Measurements from ENCODE around the gene SLC17A7.
A peak's percentile ranks its signal among the peaks of the same experiment; 100 is the strongest.
"Not testable (repeated sequence)": the region's sequence is repeated elsewhere in the genome, so short reads cannot be mapped to it uniquely, and the experiment has no call there.

The SLC17A7 gene

GRCh38 chr19:49469828-49470614 is 28.7 kb upstream of the SLC17A7 start:
- DNase-seq, result no peak

DNA sequence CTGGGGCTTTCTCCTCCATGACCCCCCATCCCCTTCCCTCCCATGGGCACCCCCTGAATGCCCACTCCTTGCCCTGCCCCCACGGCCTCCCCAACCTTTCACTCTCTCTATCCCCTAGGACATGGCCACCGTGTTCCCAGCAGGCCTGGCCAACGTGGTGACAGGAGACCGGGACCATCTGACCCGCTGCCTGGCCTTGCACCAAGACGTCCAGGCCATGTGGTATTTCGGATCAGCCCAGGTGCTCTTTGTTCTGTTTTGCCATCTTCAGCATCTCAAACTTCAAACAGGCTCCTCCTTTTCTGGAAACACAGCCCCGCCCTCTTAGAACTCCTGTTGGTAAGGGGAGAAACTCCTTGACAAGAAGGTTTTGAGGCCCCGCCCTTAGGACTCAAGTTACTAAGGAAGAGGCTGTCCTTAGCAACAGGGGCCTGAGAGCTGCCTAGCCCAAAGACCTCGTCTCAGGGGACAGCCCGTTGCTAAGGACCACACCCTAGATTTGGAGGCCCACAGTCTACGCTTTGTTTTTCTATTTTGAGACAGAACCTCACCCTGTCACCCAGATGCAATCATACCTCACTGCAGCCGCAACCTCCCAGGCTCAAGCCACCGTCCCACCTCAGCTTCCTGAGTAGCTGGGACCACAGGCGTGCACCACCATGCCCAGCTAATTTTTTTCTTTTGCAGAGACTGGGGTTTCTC is 27.6 kb upstream of the SLC17A7 start:
- DNase-seq, result peak in 1 of 2 experiments; percentile 27

DNA sequence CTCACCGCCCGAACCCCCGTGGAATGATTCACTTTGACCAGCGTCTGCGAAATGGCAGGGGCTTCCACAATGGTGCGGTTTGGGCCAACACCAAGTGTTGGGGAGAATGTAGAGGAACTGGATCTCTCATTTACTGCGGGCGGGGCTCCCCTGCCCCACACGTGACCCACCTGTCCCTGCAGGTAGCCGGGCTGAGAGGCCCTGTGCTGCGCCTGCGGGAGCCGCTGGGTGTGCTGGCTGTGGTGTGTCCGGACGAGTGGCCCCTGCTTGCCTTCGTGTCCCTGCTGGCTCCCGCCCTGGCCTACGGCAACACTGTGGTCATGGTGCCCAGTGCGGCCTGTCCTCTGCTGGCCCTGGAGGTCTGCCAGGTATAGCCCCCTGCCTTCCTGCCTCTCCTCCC is 26.9 kb upstream of the SLC17A7 start:
- DNase-seq, result no peak

- no peak for DNase-seq
These were observed 24.0 kb upstream of the SLC17A7 start for GRCh38 chr19:49465371-49465770.

- no peak for DNase-seq
These were observed 22.8 kb upstream of the SLC17A7 start for GRCh38 chr19:49463960-49464740.

DNA sequence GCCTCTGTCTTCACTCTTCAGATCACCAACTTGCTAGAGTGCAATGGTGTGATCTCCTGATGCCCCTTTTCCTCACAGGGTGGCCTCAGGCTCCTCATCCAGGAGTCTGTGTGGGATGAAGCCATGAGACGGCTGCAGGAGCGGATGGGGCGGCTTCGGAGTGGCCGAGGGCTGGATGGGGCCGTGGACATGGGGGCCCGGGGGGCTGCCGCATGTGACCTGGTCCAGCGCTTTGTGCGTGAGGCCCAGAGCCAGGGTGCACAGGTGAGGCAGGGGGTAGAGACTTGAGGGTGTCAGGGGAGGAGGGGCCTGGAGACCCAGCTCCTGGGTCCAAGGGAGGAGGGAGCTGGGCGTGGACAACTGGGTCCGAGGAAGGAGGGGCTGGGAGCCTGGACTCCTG is 21.2 kb upstream of the SLC17A7 start:
- DNase-seq, result no peak

DNA sequence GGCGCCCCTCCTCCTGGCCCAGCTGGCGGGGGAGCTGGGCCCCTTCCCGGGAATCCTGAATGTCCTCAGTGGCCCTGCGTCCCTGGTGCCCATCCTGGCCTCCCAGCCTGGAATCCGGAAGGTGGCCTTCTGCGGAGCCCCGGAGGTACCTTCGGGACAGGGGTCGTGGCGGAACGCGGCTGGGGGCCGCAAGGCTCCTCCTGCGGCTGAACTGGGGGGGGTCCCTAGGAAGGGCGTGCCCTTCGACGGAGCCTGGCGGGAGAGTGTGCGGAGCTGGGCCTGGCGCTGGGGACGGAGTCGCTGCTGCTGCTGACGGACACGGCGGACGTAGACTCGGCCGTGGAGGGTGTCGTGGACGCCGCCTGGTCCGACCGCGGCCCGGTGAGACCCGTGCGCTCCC is 20.3 kb upstream of the SLC17A7 start:
- no peak for DNase-seq

DNA sequence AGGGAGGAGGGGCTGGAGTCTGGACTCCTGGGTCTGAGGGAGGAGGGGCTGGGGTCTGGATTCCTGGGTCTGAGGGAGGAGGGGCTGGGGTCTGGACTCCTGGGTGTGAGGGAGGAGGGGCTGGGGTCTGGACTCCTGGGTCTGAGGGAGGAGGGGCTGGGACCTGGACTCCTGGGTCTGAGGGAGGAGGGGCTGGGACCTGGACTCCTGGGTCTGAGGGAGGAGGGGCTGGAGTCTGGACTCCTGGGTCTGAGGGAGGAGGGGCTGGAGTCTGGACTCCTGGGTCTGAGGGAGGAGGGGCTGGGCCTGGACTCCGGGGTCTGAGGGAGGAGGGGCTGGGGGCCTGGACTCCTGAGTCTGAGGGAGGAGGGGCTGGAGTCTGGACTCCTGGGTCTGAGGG is 19.8 kb upstream of the SLC17A7 start:
- DNase-seq, result not testable (repeated sequence)

- DNase-seq, result no peak
These were observed 18.1 kb upstream of the SLC17A7 start for GRCh38 chr19:49459388-49459787.

DNA sequence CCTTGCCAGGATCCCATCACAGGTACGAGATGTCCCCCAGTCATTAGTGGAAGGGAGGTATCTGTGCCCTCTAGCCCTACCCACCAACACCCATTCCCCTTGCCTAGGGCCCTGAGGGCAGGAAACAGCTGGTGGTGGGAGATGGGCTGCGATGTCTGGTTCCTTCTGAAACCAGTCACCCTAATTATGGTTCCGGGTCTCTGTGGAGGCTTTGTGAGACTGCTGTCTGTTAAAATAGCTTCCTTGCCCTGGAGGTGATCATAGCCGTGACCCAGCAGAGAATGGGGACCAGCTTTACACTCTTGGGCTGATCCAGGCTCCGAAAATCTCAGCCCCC is 17.2 kb upstream of the SLC17A7 start:
- DNase-seq, result no peak

GRCh38 chr19:49456326-49456725 is 15.0 kb upstream of the SLC17A7 start:
- no peak for DNase-seq

- no peak for DNase-seq
These were observed 14.4 kb upstream of the SLC17A7 start for GRCh38 chr19:49455773-49456172.

GRCh38 chr19:49453757-49454240 is 12.5 kb upstream of the SLC17A7 start:
- DNase-seq, result no peak

DNA sequence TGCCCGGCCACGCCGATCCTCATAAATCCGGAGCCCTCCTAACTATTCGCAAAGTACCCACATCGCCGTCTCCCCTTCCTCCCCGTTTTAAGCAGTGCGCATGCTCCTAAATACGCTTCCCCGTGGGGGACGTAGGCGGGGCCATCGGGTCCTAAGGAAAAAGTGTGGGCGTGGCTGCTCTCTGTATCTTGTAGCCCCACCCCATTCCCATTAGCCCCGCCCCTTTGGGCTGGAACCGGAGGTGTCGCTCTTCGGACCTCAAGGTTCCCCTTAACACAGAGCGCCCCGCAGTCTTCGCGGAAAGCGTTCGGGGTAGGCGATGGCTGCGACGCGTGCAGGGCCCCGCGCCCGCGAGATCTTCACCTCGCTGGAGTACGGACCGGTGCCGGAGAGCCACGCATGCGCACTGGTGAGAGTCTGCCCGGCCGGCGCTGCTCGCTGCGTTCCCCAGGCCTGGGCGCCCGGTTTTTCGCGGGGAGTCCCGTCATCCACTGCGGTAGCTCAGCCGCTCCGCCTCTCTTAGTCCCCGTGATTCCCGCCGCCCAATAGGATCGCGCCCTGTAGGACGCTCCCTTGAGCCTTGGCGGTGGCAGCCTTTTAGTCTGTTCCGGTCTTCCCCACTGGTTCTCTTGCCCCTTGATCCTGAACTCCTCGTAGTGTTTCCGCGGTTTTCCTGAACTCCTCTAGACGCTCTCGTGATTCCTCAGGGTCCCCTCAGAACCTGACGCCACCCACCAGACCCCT is 11.9 kb upstream of the SLC17A7 start, which contains the start of gene ALDH16A1:
ALDH16A1 (plus strand) TSS at position 213 of the 744 bp plus-strand sequence; CDS start at position 320, 107 bp downstream.
- peak; percentile 97 to 98 for DNase-seq

DNA sequence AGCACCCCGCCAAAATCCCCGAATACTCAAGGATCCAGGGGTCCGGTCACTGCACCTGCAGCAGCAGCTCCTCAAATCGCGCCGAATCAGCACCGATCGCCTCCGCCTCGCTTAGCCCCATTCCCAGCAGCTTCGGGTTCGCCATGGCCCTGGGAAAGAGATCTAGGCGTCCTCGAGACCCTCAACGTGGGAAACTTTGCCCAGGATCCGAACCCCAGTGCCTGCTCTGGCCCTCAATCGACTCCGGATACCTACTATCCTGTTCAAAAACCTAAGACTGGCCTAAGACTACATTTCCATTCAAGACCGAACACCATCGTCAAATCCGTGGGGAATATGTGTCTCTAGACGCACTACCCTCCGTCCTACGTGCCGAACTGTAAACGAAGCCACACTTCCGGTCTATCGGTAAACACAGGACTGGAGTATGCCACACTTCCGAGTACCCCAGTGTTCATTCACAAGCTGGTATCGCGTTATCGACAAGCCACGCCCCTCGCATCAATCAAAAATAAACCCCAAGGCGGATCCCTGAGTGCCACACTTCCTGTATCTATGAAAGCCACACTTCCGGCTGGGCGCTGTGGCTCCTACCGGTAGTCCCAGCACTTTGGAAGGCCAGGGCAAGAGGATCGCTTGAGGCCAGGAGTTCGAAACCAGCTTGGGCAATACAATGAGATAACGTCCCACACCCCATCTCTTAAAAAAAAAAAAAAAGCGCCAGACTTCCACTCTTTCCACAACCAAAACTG is 10.3 kb upstream of the SLC17A7 start, which contains the start of gene PIH1D1:
PIH1D1 (minus strand) TSS at position 385 of the 752 bp plus-strand sequence; CDS start at position 145, 240 bp downstream.
- DNase-seq, result peak; percentile 98 to 99

- no peak for DNase-seq
These were observed 9.1 kb upstream of the SLC17A7 start for GRCh38 chr19:49450405-49450804.

- no peak for DNase-seq
These were observed 7.1 kb upstream of the SLC17A7 start for GRCh38 chr19:49448432-49448786.

- no peak for DNase-seq
These were observed 6.4 kb upstream of the SLC17A7 start for GRCh38 chr19:49447485-49448431.

DNA sequence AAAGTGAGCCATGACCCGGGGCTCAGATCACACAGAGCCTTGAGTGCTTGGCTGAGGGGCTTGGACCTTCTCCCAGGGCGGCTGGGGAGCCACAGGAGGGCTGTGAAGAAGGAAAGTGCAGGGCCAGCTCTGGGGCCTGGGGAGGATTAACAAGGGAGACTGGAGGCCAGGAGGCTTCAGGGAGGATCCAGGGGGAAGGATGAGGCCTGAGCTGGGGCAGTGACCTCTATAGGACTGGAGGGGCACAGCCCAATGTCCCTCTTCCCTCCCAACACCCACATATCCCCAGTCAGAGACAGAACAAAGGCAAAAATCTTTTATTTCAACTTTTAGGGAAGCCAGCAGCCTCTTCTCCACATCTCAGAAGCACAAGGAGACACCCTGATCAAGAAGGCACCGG is 4.7 kb upstream of the SLC17A7 start:
- no peak for DNase-seq

- not testable (repeated sequence) for DNase-seq
These were observed 2.9 kb upstream of the SLC17A7 start for GRCh38 chr19:49444100-49444700.
